ENCODE data around the gene NFATC3.
"Not testable (repeated sequence)": the region's sequence is repeated elsewhere in the genome, so short reads cannot be mapped to it uniquely, and the experiment has no call there.

Gene NFATC3

GRCh38 chr16:68118954-68119353, 33.8 kb downstream of the NFATC3 start:
- DNase-seq (ENCODE audit: low read depth): not testable (repeated sequence)

- not testable (repeated sequence) for DNase-seq (ENCODE audit: low read depth)
Measured at GRCh38 chr16:68120496-68120895, 35.3 kb downstream of the NFATC3 start.

- DNase-seq (ENCODE audit: low read depth): no peak
Measured at GRCh38 chr16:68126395-68126794, 41.2 kb downstream of the NFATC3 start.

- no peak for DNase-seq (ENCODE audit: low read depth)
Measured at GRCh38 chr16:68128577-68129305, 43.6 kb downstream of the NFATC3 start.

DNA sequence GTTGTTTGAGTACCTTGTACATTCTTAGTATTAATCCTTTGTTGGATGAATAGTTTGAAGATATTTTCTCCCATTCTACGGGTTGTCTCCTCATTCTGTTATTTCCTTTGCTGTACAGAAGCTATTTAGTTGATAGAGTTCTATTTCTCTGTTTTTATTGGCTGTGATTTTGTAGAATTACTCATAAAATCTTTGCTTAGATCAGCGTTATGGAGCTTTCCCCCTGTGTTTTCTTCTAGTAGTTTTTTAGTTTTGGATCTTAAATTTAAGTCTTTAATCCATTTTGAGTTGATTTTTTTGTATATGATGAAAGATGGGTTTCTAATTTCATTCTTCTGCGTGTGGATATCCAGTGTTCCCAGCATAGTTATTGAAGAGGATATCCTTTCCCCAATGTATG, 45.4 kb downstream of the NFATC3 start:
- DNase-seq (ENCODE audit: low read depth): no peak

DNA sequence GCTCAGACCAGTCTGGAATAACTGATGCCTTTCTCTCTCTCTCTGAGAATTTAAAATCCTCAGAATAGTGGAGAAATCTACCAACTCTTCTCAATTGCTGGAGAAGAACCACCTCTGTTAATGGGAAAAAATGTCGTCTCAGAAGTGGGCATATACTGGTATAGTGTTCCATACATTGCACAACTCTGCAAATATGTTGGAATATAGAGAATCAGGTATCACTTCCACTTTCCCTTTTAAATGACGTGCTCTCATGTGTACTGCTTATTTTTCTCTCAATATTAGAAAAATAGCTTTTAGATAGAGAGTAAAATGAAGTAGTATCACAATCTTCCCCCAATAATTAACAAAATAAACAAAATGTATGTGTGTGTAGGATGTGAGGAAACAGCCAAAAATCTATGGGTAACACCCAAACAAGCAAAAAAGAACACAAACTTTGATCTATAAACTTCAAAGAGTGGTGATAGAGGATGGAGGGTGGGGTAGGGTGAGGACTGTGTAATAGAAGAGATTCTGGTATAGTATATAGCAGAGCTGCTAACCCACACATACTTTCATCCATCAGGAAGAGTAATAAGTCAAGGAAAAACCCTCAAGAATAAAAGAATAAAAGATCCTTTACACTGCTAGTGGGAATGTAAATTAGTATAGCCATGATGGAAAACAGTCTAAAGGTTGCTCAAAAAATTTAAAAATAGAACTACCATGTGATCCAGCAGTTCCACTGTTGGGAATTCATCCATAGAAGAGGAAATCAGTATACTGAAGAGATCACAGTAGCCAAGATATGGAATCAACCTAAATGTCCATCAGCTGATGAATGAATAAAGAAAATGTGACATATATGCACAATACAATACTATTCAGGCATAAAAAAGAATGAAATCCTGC, 46.9 kb downstream of the NFATC3 start:
- no peak for DNase-seq (ENCODE audit: low read depth)

DNA sequence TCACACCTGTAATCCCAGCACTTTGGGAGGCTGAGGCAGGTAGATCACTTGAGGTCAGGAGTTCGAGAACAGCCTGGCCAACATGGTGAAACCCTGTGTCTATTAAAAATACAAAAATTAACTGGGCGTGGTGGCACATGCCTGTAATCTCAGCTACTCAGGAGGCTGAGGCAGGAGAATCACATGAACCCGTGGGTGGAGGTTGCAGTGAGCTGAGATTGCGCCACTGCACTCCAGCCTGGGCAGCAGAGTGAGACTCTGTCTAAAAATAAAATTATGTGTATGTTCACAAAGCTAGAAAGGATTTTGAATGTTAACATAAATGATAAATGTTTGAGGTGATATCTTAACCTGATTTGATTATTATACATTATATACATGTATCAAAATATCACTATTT, 47.8 kb downstream of the NFATC3 start:
- not testable (repeated sequence) for DNase-seq (ENCODE audit: low read depth)

- DNase-seq (ENCODE audit: low read depth): no peak
Measured at GRCh38 chr16:68134644-68135043, 49.5 kb downstream of the NFATC3 start.

GRCh38 chr16:68136515-68136914, 51.3 kb downstream of the NFATC3 start:
- DNase-seq (ENCODE audit: low read depth): no peak

- no peak for DNase-seq (ENCODE audit: low read depth)
Measured at GRCh38 chr16:68144008-68144407, 58.8 kb downstream of the NFATC3 start.

DNA sequence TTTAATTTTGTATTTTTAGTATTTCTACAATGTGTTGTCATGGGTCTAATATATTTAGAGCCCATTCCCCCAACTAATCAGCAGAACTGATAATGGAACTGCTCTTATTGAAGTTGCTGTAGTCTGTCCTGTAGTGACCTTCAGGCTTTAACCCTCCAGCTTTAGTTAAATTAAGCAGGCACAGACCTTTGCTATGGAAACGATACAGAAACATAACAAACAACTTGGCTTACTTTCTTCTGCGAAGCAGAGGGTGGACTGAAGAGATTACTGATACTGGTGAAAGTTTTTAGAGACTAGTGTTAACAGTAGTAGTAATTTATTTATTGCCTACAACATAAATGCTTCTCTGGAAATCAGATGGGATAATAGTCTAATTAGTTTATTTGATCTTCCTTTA, 61.4 kb downstream of the NFATC3 start:
- no peak for DNase-seq (ENCODE audit: low read depth)

DNA sequence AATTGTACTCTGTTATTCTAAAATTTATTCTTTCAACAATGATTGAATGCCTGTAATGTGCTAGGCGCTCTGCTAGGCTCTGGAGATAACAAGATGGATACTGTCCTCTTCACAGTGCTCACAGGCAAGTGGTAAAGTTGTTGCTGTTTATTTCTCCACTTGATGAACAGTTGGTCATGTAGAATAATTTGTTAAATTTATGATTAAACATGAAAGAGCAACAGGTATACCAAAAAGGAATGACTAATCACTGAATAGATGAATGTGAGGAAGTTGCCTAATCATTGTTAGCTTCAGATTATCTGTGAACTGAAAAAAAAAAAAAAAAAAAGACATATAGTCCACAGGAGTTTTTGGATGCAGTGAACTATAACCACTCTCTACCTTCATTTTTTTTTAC, 62.3 kb downstream of the NFATC3 start:
- no peak for DNase-seq (ENCODE audit: low read depth)

DNA sequence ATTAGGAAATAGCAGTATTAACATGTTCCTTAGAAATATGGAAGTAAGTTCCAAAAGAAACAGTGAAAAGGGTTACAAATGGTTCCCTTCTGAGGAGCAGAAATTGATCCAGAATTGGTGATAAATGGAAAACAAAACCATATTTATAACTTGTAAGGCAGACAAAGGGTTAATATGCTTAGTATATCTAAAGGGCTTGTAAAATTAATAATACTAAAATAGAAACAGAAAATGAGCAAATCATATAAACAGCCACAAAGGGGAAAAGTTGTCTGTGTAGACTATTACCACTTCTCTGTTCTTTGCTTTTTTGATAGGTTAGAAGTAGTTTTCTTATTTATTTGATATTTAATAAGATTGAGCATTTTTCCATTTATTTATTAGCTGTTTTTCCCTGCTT, 64.4 kb downstream of the NFATC3 start:
- no peak for DNase-seq (ENCODE audit: low read depth)

- DNase-seq (ENCODE audit: low read depth): no peak
Measured at GRCh38 chr16:68155425-68155824, 70.3 kb downstream of the NFATC3 start.

DNA sequence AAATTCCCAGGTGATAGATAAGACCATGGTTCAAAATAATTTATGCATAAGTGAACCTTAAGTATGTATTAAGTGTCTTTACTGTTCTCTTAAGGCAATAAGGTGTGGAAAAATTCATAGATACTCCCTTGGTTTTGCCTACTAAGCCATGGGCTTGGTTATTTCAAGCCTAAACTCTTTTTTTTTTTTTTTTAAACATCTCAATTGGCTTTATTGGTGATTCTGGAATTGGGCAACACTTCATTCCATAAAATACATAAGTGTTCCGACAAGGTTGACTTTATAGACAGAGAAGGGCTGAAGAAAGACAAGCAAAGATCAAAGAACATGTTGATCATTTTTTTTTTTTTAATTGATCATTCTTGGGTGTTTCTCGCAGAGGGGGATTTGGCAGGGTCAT, 77.2 kb downstream of the NFATC3 start:
- DNase-seq (ENCODE audit: low read depth): no peak

DNA sequence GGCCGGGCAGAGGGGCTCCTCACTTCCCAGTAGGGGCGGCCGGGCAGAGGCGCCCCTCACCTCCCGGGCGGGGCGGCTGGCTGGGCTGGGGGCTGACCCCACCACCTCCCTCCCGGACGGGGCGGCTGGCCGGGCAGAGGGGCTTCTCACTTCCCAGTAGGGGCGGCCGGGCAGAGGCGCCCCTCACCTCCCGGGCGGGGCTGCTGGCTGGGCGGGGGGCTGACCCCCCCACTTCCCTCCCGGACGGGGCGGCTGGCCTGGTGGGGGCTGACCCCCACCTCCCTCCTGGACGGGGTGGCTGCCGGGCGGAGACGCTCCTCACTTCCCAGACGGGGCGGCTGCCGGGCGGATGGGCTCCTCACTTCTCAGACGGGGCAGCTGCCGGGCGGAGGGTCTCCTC, 78.1 kb downstream of the NFATC3 start:
- DNase-seq (ENCODE audit: low read depth): not testable (repeated sequence)

GRCh38 chr16:68166264-68166663, 81.1 kb downstream of the NFATC3 start:
- DNase-seq (ENCODE audit: low read depth): no peak

DNA sequence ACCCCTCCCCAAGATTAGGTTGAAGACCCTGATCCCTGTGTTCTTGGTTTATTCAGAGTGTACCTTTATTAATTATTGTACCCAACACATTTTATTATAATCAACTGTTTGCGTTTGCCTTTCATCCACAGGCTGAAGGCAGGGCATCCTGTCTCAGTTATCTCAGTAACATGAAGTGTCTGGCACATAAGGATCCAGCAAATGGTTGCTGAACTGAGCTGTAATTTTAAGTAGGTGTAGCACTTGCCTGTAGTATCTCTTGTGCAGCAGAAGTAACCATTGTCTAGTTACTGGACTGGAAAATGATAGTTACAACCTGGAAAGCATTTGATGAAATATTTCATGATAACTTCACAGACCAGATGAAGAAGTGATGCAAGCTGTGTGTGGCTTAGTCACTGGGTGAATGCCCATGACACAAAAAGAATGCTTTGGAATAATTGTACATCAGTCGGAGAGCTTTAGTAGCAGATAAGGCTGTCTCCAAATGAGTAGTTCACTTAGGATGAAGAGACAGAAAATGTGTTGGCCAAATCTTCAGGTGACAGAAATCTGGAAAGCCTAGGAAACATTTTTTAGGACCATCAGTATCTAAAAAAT, 94.1 kb downstream of the NFATC3 start:
- no peak for DNase-seq (ENCODE audit: low read depth)

DNA sequence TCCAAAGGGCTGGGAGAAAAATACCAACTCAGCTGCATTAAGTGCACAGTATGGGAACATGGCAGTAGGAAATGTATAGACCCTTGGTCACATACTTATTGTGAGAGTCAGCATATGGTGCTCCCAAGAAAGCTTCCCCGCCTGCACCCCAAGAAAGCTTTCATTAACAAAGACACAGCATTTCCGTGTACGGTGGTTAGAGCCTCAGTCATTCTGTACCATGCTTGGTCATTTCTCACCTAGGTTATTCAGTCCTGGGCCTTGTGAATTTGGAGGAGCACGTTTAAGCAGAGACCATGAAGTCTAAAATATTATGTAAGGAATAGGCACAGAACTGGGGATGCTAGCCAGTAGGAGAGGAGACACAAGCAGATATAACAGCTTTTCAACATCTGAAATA, 94.7 kb downstream of the NFATC3 start:
- DNase-seq (ENCODE audit: low read depth): no peak

DNA sequence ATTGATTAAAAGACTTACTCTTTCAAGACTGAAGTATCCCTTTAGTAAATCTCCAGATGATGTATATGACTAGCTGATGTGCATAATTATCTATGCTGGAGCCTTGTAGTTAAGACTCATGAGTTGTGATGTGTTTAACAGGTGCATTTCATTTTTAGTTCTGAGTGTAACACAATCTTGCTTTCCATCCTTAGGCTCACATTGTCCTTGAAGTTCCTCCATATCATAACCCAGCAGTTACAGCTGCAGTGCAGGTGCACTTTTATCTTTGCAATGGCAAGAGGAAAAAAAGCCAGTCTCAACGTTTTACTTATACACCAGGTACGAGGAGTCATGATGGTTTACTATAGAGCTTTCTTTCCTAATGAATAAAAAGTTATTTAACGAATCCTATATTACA, 97.9 kb downstream of the NFATC3 start:
- no peak for DNase-seq (ENCODE audit: low read depth)

DNA sequence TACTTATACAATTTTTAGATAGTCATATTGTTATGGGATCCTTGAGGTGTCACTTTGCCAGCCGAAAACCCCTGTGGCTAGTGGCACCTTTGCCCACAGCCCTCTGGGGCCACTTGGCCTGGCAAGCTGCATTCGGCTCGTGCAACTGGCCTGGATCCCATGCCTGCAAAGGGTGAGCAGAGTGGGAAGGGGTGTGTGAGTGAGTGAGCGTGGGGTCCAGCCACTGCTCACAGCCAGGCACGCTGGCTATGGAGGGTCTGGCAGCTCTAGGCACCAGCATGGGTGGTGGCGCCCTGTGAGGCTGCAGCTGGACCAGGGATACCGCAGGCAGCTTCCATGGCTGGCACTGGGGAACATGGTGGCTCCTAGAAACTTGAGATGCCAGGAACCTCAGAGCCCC, 101.7 kb downstream of the NFATC3 start:
- DNase-seq (ENCODE audit: low read depth): no peak

GRCh38 chr16:68187505-68187904, 102.3 kb downstream of the NFATC3 start:
- no peak for DNase-seq (ENCODE audit: low read depth)

GRCh38 chr16:68188170-68188569, 103.0 kb downstream of the NFATC3 start:
- no peak for DNase-seq (ENCODE audit: low read depth)
